Measurements from ENCODE around the gene TBC1D9B.

TBC1D9B gene

GRCh38 chr5:179889885-179890284, 17.8 kb downstream of the TBC1D9B start:
- DNase-seq (ENCODE audit: low spot score) = no peak
- in situ Hi-C loops (cut with MboI; ENCODE audit: low pct_unique_long_range_greater_than_20kb, low sequenced_read_pairs, unreplicated experiment) = no loop called here
- no peak for TF ChIP-seq CTCF (IDR thresholded peaks at IDR 0.05; ENCODE audit: extremely low read depth, insufficient read depth, missing control alignments)

- no peak for DNase-seq (ENCODE audit: low spot score)
- TF ChIP-seq CTCF (IDR thresholded peaks at IDR 0.05; ENCODE audit: extremely low read depth, insufficient read depth, missing control alignments) = no peak
- in situ Hi-C loops (cut with MboI; ENCODE audit: low pct_unique_long_range_greater_than_20kb, low sequenced_read_pairs, unreplicated experiment) = no loop called here
Measured at GRCh38 chr5:179887802-179888201, 19.9 kb downstream of the TBC1D9B start.

- in situ Hi-C loops (cut with MboI; ENCODE audit: low pct_unique_long_range_greater_than_20kb, low sequenced_read_pairs, unreplicated experiment) = no loop called here
- no peak for TF ChIP-seq CTCF (IDR thresholded peaks at IDR 0.05; ENCODE audit: extremely low read depth, insufficient read depth, missing control alignments)
- DNase-seq (ENCODE audit: low spot score) = no peak
Measured at GRCh38 chr5:179887095-179887494, 20.6 kb downstream of the TBC1D9B start.

GRCh38 chr5:179886190-179886911, 21.3 kb downstream of the TBC1D9B start:
- no peak for TF ChIP-seq CTCF (IDR thresholded peaks at IDR 0.05; ENCODE audit: extremely low read depth, insufficient read depth, missing control alignments)
- in situ Hi-C loops (cut with MboI; ENCODE audit: low pct_unique_long_range_greater_than_20kb, low sequenced_read_pairs, unreplicated experiment) = no loop called here
- DNase-seq (ENCODE audit: low spot score) = no peak

GRCh38 chr5:179885491-179886090, 22.1 kb downstream of the TBC1D9B start:
- in situ Hi-C loops (cut with MboI; ENCODE audit: low pct_unique_long_range_greater_than_20kb, low sequenced_read_pairs, unreplicated experiment) = no loop called here
- no peak for TF ChIP-seq CTCF (IDR thresholded peaks at IDR 0.05; ENCODE audit: extremely low read depth, insufficient read depth, missing control alignments)
- DNase-seq (ENCODE audit: low spot score) = no peak

GRCh38 chr5:179883163-179883562, 24.5 kb downstream of the TBC1D9B start:
- no peak for DNase-seq (ENCODE audit: low spot score)
- in situ Hi-C loops (cut with MboI; ENCODE audit: low pct_unique_long_range_greater_than_20kb, low sequenced_read_pairs, unreplicated experiment) = no loop called here

More at GRCh38 chr5:179883163-179883562, 24.5 kb downstream of the TBC1D9B start:
- no peak for TF ChIP-seq CTCF (IDR thresholded peaks at IDR 0.05; ENCODE audit: extremely low read depth, insufficient read depth, missing control alignments)

Data from GM13977 (cell line).